Measurements from ENCODE around the gene EIF4A2. TPM values are rescaled to one million over a fixed set of nuclear protein-coding genes. Genes with fewer than 3 reads are reported as not detected.
A peak's percentile ranks its signal among the peaks of the same experiment; 100 is the strongest.
"Not testable (repeated sequence)": the region's sequence is repeated elsewhere in the genome, so short reads cannot be mapped to it uniquely, and the experiment has no call there.

Gene EIF4A2
- total RNA-seq, 1 experiment from 2014 or later: 466 TPM

GRCh38 chr3:186789554-186790260 is 6.3 kb downstream of the EIF4A2 start:
- peaks cover 94% of the 10 kb centered on the region for H3K36me3 ChIP-seq
- H3K27ac ChIP-seq: no peak overlapping the region
- peaks cover 14% of the 10 kb centered on the region; the same call in 1 of the 2 replicates for H3K27me3 ChIP-seq (replicated peaks)
- no peaks in the 10 kb centered on the region for H3K9me3 ChIP-seq (replicated peaks)
- DNase-seq (ENCODE audit: low read depth in 1 of 2, low spot score in 2 of 2): no peak
- H3K4me3 ChIP-seq: no peak overlapping the region
- peaks cover 18% of the 10 kb centered on the region for H3K4me1 ChIP-seq (replicated peaks)

GRCh38 chr3:186790261-186790981 is 7.0 kb downstream of the EIF4A2 start:
- peak in 1 of 2 experiments; percentile 37 for DNase-seq (ENCODE audit: low read depth in 1 of 2, low spot score in 2 of 2)
- no peak overlapping the region for H3K4me3 ChIP-seq
- H3K27me3 ChIP-seq (replicated peaks): peaks cover 14% of the 10 kb centered on the region; the same call in 1 of the 2 replicates
- peaks cover 94% of the 10 kb centered on the region for H3K36me3 ChIP-seq
- peaks cover 18% of the 10 kb centered on the region for H3K4me1 ChIP-seq (replicated peaks)
- H3K9me3 ChIP-seq (replicated peaks): no peaks in the 10 kb centered on the region
- 0 out of 2 replicates have a peak overlapping the region, but pooled peaks have one; percentile 13 for H3K27ac ChIP-seq

DNA sequence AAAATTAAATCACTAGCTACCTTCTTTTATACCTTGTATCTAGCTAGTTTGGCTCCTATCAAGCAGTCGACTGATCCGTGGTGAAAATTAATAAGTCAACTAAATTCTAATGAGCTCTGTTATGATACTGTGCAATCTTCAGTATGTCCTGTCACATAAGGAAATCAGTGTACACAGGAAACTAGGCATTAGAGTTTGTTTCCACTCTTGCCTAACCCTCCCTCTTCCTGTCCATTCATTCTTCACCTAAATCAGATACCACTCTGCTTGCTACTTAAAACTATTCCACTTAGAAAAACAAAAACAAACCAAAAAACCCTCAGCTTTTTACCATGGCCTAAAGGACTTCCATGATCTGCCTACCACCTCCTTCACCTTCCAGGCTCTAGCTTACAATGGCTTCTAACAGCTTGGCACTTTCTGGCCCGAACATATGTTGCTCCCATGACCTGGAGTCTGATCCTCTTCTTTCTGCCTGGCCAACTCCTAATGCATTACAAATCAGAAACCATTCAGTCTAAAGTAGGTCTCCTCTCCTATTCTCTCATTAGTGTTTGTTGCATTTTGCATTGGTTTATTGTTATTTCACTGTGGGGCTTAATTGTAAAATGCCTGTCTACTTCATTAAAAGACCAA is 15.0 kb downstream of the EIF4A2 start:
- no peak overlapping the region for H3K4me3 ChIP-seq
- H3K9me3 ChIP-seq (replicated peaks): no peaks in the 10 kb centered on the region
- H3K36me3 ChIP-seq: peaks cover 81% of the 10 kb centered on the region
- no peaks in the 10 kb centered on the region for H3K27me3 ChIP-seq (replicated peaks)
- peaks cover 5% of the 10 kb centered on the region for H3K4me1 ChIP-seq (replicated peaks)
- no peak overlapping the region for H3K27ac ChIP-seq
- no peak for DNase-seq (ENCODE audit: low read depth in 1 of 2, low spot score in 2 of 2)

GRCh38 chr3:186800285-186800684 is 16.9 kb downstream of the EIF4A2 start:
- H3K9me3 ChIP-seq (replicated peaks): no peaks in the 10 kb centered on the region
- no peak overlapping the region for H3K4me3 ChIP-seq
- peaks cover 79% of the 10 kb centered on the region for H3K36me3 ChIP-seq
- H3K27me3 ChIP-seq (replicated peaks): no peaks in the 10 kb centered on the region
- H3K4me1 ChIP-seq (replicated peaks): peaks cover 14% of the 10 kb centered on the region
- no peak for DNase-seq (ENCODE audit: low read depth in 1 of 2, low spot score in 2 of 2)
- H3K27ac ChIP-seq: no peak overlapping the region

GRCh38 chr3:186802701-186803100 is 19.3 kb downstream of the EIF4A2 start:
- Histone ChIP-seq H3K27me3 (replicated peaks) (no peaks in the 10 kb centered on the region), H3K36me3 (peaks cover 59% of the 10 kb centered on the region), H3K9me3 (replicated peaks) (no peaks in the 10 kb centered on the region), H3K27ac (no peak overlapping the region), H3K4me1 (replicated peaks) (peaks cover 27% of the 10 kb centered on the region), H3K4me3 (no peak overlapping the region)
- DNase-seq (ENCODE audit: low read depth in 1 of 2, low spot score in 2 of 2): no peak

DNA sequence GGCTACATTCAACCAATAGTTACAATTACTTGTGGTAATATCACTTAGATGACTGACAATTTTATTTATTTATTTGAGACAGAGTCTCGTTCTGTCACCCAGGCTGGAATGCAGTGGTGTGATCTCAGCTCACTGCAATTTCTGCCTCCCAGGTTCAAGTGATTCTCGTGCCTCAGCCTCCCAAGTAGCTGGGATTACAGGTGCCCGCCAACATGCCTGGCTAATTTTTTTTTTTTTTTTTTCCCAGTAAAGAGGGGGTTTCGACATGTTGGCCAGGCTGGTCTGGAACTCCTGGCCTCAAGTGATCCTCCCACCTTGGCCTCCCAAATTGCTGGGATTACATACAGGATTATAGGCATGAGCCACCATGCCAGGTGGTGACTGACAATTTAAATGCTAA is 20.1 kb downstream of the EIF4A2 start:
- not testable (repeated sequence) for H3K27ac ChIP-seq; H3K27me3 ChIP-seq (replicated peaks); DNase-seq (ENCODE audit: low read depth in 1 of 2, low spot score in 2 of 2); H3K4me3 ChIP-seq; H3K9me3 ChIP-seq (replicated peaks)
- Histone ChIP-seq H3K36me3 (peaks cover 53% of the 10 kb centered on the region), H3K4me1 (replicated peaks) (peaks cover 27% of the 10 kb centered on the region)

DNA sequence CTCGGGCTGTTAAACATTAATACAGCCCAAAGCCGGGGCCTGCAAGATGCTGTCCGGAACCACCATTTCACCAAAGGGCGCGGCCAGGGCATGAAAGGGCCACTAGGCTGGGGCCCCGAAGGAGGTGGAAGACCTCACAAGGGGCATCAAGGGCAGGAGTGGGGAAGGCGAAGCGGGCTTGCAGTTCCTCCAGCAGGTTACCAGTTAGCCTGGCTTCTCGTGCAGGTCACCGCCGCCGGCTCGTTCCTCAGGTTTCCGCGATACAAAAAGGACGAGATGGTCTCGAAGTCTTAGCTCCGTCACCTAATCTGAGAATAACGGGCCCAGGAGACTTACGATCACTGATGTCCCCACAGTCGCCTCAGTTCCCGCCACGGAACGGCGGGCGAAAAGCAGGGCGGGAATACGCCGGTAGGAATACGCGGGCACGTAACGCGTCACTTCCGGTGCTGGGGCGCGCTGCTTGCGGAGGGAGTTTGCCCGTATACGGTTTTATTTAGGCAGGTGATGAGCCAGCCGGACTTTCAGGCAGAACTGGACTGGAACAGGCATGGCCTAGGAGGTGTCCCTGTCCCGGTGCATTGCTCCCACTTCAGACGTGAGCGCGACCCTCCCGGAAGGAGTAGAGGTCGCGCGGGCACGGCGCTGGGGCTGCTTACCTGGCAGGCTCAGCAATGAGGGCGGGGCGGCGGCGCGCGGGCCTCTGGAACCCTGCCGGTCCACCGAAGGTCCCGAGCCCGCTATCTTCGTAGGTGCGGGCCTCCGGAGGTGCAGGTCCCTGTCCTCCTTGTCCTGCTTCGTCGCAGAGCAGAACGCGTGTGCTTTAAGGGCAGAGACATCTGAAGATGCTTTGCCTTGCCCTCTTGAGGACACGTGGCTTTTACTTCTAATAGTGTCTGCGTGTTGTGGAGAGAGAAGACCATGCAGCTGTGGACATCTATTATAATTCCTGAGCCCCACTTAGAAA is 23.0 kb downstream of the EIF4A2 start, which contains the start of gene RFC4:
TSS of gene RFC4 (minus strand) at position 394 of the 967 bp plus-strand sequence. CDS start 1,769 bp downstream, outside the sequence.
- H3K27me3 ChIP-seq (replicated peaks): no peaks in the 10 kb centered on the region
- H3K4me1 ChIP-seq (replicated peaks): peaks cover 27% of the 10 kb centered on the region
- peak within 1 kb of the TSS; percentile 76 for H3K27ac ChIP-seq
- DNase-seq (ENCODE audit: low read depth in 1 of 2, low spot score in 2 of 2): peak; percentile 75 to 80
- H3K9me3 ChIP-seq (replicated peaks): no peaks in the 10 kb centered on the region
- H3K36me3 ChIP-seq: peaks cover 27% of the 10 kb centered on the region
- peak within 1 kb of the TSS; percentile 57 for H3K4me3 ChIP-seq

GRCh38 chr3:186807231-186807630 is 23.9 kb downstream of the EIF4A2 start:
- peak overlapping the region; percentile 57 for H3K4me3 ChIP-seq
- peaks cover 26% of the 10 kb centered on the region for H3K36me3 ChIP-seq
- DNase-seq (ENCODE audit: low read depth in 1 of 2, low spot score in 2 of 2): no peak
- peaks cover 27% of the 10 kb centered on the region for H3K4me1 ChIP-seq (replicated peaks)
- H3K27me3 ChIP-seq (replicated peaks): no peaks in the 10 kb centered on the region
- no peaks in the 10 kb centered on the region for H3K9me3 ChIP-seq (replicated peaks)
- no peak overlapping the region for H3K27ac ChIP-seq

DNA sequence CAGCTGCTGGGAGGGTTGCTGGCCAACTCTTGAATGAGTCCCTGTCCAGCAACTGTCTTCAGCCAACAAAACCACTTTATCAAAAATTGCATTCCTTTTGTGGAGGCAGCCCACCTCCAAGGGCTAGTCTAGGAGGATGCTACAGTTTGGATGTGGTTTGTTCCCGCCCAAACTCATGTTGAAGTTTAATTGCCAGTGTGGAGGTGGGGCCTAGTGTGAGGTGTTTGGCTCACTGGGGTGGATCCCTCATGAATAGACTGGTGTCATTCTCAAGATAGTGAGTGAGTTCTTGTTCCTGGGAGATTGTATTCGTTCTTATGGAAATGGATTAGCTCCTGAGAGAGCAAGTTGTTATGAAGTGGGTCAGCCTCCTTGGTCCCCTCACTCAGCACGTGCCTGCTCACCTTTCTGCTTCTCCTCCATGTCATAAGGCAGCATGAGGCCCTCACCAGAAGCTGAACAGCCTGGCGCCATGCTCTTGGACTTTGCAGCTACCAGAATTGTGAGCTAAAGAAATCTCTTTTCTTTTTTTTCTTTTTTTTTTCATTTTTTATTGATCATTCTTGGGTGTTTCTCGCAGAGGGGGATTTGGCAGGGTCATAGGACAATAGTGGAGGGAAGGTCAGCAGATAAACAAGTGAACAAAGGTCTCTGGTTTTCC is 27.1 kb downstream of the EIF4A2 start:
- no peak overlapping the region for H3K4me3 ChIP-seq
- H3K36me3 ChIP-seq: no peaks in the 10 kb centered on the region
- no peaks in the 10 kb centered on the region for H3K27me3 ChIP-seq (replicated peaks)
- H3K27ac ChIP-seq: no peak overlapping the region
- peaks cover 11% of the 10 kb centered on the region for H3K4me1 ChIP-seq (replicated peaks)
- DNase-seq (ENCODE audit: low read depth in 1 of 2, low spot score in 2 of 2): no peak
- H3K9me3 ChIP-seq (replicated peaks): no peaks in the 10 kb centered on the region

DNA sequence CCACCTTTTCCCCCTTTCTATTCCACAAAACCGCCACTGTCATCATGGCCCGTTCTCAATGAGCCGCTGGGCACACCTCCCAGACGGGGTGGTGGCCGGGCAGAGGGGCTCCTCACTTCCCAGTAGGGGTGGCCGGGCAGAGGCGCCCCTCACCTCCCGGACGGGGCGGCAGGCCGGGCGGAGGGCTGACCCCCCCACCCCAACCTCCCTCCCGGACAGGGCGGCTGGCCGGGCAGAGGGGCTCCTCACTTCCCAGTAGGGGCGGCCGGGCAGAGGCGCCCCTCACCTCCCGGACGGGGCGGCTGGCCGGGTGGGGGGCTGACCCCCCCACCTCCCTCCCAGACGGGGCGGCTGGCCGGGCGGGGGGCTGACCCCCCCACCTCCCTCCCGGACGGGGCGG is 27.9 kb downstream of the EIF4A2 start:
- H3K36me3 ChIP-seq; H3K27ac ChIP-seq; H3K27me3 ChIP-seq (replicated peaks); H3K9me3 ChIP-seq (replicated peaks); H3K4me3 ChIP-seq; DNase-seq (ENCODE audit: low read depth in 1 of 2, low spot score in 2 of 2): not testable (repeated sequence)
- peaks cover 13% of the 10 kb centered on the region for H3K4me1 ChIP-seq (replicated peaks)

DNA sequence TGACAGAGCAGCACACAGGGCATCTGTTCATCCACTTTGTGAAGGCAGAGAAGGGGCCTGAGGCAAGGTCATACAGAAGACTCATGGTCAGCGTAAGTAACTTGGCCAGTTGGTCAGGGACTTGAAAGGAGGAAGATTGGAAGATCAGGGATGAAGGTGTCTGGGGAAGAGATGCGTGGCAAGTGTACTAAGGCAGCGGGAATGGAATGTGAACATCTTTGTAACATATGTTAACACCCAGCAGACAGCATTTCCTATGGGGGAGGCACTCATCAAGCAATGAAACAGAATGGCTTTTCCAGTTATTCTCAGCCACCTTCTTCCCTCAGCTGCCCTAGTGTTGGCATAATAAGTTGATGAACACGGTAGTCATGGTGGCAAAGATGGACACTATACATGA is 30.7 kb downstream of the EIF4A2 start:
- H3K27ac ChIP-seq: no peak overlapping the region
- no peak for DNase-seq (ENCODE audit: low read depth in 1 of 2, low spot score in 2 of 2)
- H3K36me3 ChIP-seq: no peaks in the 10 kb centered on the region
- H3K4me3 ChIP-seq: no peak overlapping the region
- H3K4me1 ChIP-seq (replicated peaks): peaks cover 4% of the 10 kb centered on the region; the same call in 1 of the 2 replicates
- H3K9me3 ChIP-seq (replicated peaks): no peaks in the 10 kb centered on the region
- H3K27me3 ChIP-seq (replicated peaks): no peaks in the 10 kb centered on the region

GRCh38 chr3:186815435-186815834 is 32.1 kb downstream of the EIF4A2 start:
- no peak overlapping the region for H3K27ac ChIP-seq
- H3K36me3 ChIP-seq: no peaks in the 10 kb centered on the region
- no peaks in the 10 kb centered on the region for H3K9me3 ChIP-seq (replicated peaks)
- no peaks in the 10 kb centered on the region for H3K27me3 ChIP-seq (replicated peaks)
- no peak overlapping the region for H3K4me3 ChIP-seq
- peaks cover 4% of the 10 kb centered on the region; the same call in 1 of the 2 replicates for H3K4me1 ChIP-seq (replicated peaks)
- DNase-seq (ENCODE audit: low read depth in 1 of 2, low spot score in 2 of 2): no peak
